ENCODE data around the gene EP300.
A peak's percentile ranks its signal among the peaks of the same experiment; 100 is the strongest.

The EP300 gene

DNA sequence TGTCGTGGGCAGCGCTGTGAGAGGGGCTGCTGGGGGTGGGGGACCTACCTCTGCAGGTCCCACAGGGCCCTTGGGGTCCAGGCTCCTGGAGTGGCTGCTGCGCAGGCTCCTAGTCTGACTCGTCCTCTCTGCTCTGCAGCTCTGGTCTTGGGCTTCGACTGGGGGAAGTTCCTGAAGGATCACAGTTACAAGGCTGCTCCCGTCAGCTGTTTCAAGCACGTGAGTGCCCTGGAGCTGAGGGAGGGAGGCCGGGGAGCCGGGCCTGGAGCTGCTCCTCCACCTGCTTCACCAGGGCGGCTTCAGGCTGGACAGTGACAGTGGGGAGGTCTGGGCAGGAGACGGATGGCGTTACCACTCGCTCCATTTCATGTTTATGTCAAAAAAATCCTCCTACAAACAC, 124.6 kb downstream of the EP300 start:
- no peak for DNase-seq

DNA sequence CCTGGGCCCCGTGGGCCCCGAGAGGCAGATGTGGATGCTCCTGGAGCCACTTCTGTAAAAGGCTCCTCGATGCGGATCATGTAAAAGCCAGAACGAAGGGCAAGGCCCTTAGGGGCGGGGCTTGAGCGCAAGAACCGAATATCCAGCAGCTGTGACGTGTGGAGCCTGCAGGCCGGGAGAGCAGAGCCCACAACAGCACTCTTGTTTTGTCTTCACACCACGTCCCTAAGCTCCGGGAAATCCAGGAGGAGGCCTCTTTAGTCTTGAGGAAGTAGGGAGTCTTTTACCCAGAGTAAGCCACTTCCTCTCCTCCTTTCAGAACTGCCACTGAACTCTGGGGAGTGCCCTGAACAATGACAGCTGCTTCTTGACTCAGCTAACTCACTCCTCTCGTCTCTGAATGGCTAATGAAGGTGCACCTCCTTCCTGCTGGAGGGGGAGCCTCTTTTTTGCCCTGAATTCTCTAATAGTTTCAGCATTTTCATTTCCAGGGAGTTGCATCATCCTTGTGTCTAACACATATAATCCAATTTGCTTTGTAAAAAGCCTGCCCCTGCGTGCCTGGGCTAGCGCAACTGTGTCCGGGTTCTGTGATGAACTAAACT, 125.3 kb downstream of the EP300 start:
- peak; percentile 91 for DNase-seq

DNA sequence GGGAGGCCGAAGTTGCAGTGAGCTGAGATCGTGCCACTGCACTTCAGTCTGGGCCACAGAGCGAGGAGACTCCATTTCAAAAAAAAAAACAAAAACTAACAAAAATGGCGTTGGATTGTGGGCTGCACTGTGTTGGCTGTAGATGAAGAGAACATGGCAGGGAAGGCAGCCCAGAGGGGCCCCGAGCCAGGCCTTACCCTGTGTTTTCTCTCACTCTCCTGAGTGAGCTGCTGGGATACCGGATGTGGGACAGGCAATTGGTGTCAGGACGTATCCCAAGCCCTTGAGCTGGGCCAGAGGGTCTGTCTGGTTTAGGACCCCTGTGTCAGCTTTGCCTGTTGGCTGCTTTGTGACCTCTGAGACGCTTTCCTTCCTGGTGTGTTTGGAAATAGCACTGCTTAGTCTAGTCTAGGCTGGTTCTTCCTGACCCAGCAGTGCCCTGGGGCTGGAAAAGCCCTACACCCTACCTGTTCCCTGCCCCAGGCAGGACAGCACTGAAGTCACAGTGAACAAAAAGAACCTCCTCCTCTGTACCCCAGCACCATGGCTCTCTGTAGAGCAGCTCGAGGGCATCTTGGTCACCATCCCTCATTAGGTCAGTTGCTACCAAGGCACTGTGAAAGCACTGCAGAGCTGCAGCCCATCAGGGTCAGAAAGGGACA, 130.6 kb downstream of the EP300 start:
- no peak for DNase-seq

DNA sequence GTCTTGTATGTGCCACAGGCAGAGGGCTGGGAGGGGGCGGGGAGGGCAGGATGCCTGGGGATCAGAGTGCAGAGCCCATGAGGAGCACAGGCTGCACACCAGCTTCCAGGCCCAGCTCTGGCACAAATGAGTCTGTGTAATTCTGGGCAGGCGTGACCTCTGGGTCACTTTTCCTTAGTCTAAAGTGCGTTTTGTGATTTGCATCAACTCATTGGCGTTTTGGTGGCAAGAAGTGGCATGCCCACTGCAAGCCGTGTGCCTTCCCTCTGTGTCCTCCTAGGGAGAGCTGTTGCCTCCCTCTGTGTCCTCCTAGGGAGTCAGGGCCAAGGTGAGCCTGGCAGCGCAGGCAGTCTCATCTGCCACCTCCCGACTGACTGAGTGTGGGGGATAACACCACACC, 131.1 kb downstream of the EP300 start:
- no peak for DNase-seq

DNA sequence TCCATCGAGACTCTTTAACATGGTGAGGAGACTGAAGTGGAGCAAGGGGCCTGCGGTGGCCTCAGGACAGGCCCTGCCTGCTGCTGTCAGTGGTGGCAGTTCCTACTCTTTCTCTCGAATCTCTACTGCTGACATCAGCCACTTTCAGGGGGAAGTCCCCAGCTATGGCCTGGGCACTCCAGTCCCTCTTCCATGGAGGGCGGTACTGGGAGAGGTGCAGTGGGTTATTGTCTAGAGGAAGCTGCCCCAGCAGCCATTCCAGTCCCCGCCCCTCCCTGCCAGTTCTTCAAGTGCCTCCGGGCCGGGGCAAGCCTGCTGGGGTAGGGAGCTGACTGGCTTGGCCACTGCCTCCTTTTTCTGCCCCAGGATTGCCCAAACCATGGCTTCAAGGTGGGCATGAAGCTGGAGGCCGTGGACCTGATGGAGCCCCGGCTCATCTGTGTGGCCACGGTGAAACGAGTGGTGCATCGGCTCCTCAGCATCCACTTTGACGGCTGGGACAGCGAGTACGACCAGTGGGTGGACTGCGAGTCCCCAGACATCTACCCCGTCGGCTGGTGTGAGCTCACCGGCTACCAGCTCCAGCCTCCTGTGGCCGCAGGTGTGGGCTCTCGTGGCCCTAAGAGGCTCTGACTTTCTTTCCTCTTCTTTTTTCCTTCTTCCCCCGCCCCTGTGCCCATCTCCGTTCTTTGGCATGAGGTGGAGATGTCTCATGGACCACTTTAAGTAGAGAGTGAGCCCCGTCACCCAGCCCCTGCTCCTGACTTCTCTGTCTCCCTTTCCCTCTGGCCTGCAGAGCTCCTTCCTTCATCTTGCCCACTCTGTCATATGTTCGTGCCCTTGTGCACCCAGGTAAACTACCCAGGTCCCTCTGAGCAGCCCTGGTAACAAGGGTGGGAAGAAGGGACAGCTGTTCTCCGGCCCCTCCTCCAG, 134.6 kb downstream of the EP300 start:
- no peak for DNase-seq

DNA sequence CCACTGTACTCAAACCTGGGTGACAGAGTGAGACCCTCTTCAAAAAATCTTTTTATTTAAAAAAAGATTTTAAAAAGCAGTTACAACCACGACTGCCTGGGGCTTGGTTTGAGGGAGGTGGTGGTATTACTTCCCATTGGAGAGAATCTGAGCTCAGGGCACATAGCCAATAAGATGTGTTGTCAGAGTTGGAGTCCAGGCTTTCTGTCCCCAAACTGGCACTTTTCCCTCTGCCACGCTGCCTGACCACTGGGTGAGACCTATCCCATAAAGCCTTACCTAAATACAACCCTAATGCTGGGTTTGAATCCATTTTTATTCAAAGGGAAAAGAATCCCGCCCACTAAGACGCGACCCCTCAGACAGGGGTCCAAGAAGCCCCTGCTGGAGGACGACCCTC, 136.8 kb downstream of the EP300 start:
- no peak for DNase-seq

All from SIG-M5 (cell line).